ENCODE results near the gene MACROD2.

The MACROD2 gene

DNA sequence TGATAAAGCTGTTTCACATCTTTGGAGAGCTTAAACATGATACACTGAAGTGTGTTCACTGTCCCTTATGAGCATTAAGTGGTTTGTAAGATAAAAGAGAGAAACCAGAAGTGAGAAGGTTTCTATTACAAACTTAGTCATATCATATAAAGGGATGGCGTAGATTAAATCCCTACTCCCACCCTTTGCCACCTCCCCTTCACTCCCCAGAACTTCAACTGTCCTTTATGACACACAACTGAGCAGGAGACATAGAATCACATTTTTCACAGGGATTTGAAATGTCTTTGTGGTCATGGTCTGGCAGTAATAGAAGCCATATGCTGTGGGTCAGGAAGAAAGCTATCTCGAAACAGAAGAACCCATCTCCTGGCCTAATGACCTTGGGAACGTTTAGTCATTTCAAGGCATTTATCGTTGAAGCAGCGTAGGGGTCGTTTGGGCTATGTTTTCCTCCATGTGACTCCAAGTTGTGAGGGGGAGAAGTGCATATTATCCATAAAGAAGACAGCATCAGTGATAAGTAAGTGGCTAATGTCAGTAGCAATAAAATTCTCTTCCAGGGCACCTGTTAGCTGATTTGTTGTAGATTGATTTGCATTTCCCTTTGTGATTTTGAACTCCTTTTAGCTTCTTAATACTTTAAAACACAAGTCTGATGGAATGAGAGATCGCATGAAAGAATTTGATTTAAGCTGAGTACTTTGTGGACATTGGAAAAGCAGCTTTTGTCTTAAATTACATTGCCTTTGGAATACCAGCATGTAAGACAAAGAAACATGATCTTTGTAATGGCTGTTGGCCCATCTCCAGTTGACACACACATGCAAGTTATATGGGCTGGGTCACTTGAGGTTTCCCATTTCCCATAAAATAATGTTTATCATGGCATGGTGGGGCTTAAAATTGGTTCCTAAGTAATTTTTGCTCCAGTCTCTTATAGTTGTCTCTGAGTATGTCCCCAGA is 843.6 kb downstream of the MACROD2 start:
- Histone ChIP-seq H3K36me3 (ENCODE audit: low read length) (no peaks in the 10 kb centered on the region), H2AFZ (ENCODE audit: low read depth, low read length, severe bottlenecking) (no peak overlapping the region), H3K4me3 (ENCODE audit: insufficient read depth, low read length, poor library complexity, severe bottlenecking) (no peak overlapping the region), H4K20me1 (ENCODE audit: low read depth, low read length) (no peaks in the 10 kb centered on the region), H3K4me2 (ENCODE audit: low read depth, low read length, poor library complexity, severe bottlenecking) (no peak overlapping the region), H3K79me2 (ENCODE audit: insufficient read depth, low read length) (no peaks in the 10 kb centered on the region), H3K9me2 (replicated peaks; ENCODE audit: insufficient read depth, low read length) (no peaks in the 10 kb centered on the region), H3K9me3 (ENCODE audit: insufficient read depth, low read length) (no peaks in the 10 kb centered on the region), H3K27ac (ENCODE audit: low read depth, low read length) (no peak overlapping the region), H3K27me3 (ENCODE audit: low read length) (no peaks in the 10 kb centered on the region), H3F3A (ENCODE audit: insufficient read depth) (no peaks in the 10 kb centered on the region), H3K9ac (ENCODE audit: low read length) (no peak overlapping the region)
- TF ChIP-seq, protein P1, sequence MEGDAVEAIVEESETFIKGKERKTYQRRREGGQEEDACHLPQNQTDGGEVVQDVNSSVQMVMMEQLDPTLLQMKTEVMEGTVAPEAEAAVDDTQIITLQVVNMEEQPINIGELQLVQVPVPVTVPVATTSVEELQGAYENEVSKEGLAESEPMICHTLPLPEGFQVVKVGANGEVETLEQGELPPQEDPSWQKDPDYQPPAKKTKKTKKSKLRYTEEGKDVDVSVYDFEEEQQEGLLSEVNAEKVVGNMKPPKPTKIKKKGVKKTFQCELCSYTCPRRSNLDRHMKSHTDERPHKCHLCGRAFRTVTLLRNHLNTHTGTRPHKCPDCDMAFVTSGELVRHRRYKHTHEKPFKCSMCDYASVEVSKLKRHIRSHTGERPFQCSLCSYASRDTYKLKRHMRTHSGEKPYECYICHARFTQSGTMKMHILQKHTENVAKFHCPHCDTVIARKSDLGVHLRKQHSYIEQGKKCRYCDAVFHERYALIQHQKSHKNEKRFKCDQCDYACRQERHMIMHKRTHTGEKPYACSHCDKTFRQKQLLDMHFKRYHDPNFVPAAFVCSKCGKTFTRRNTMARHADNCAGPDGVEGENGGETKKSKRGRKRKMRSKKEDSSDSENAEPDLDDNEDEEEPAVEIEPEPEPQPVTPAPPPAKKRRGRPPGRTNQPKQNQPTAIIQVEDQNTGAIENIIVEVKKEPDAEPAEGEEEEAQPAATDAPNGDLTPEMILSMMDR (IDR thresholded peaks at IDR 0.05; ENCODE audit: insufficient read depth, low read length, poor library complexity, severe bottlenecking) = no peak
- no peak for TF ChIP-seq EZH2phosphoT487 (conservative IDR thresholded peaks at IDR 0.05; ENCODE audit: low read length)

DNA sequence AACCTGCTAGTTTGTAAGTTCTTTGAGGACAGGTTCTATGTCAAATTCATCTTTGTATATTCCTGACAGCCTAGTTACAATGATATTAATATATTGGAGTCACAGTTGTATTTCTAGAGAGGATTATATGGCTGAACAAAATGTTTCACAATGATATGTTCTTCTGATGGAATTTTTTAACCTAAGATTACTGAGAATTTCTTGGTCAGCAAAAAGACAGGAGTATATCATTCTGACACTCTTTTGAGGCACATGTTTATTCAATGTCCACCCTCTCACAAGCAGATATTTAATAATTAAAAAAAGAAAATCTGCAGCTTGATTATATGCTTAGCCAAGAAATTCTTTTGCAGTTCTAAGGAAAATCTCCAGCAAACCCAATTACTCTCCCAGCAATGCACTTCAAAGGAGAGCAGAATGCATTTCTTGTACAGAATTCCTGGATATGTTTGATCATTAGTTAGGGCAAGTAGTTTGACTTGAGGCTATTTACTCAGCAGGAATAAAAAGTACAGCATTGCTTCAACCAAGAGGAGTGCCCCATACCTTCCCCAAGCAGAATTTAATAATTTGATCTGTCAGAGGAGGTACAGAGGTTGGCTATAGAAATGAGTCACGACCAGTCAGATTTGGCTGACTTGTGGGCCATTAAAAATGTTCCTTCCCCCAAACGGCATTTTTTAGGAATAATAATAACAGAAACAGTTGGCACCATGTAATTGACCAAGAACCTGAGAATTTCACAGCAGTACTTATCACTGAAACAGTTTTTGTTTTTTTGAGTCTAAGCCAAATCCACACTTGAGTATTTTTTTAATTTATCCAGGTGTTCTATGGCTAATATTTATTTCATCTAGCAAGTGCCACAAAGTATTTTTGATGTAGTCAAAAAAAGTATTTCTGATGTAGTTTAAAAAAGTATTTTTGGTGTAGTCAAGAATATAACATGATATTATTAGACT is 850.2 kb downstream of the MACROD2 start:
- no peaks in the 10 kb centered on the region for H4K20me1 ChIP-seq (ENCODE audit: low read depth, low read length)
- H3F3A ChIP-seq (ENCODE audit: insufficient read depth) = no peaks in the 10 kb centered on the region
- H3K79me2 ChIP-seq (ENCODE audit: insufficient read depth, low read length) = no peaks in the 10 kb centered on the region
- no peak overlapping the region for H3K4me3 ChIP-seq (ENCODE audit: insufficient read depth, low read length, poor library complexity, severe bottlenecking)
- H2AFZ ChIP-seq (ENCODE audit: low read depth, low read length, severe bottlenecking) = no peak overlapping the region
- no peak overlapping the region for H3K27ac ChIP-seq (ENCODE audit: low read depth, low read length)
- H3K9me3 ChIP-seq (ENCODE audit: insufficient read depth, low read length) = no peaks in the 10 kb centered on the region
- no peak overlapping the region for H3K4me2 ChIP-seq (ENCODE audit: low read depth, low read length, poor library complexity, severe bottlenecking)
- H3K9me2 ChIP-seq (replicated peaks; ENCODE audit: insufficient read depth, low read length) = no peaks in the 10 kb centered on the region
- no peak for TF ChIP-seq EZH2phosphoT487 (conservative IDR thresholded peaks at IDR 0.05; ENCODE audit: low read length)
- TF ChIP-seq, protein P1 (IDR thresholded peaks at IDR 0.05; ENCODE audit: insufficient read depth, low read length, poor library complexity, severe bottlenecking) = no peak
- no peak overlapping the region for H3K9ac ChIP-seq (ENCODE audit: low read length)
- H3K27me3 ChIP-seq (ENCODE audit: low read length) = no peaks in the 10 kb centered on the region
- no peaks in the 10 kb centered on the region for H3K36me3 ChIP-seq (ENCODE audit: low read length)

DNA sequence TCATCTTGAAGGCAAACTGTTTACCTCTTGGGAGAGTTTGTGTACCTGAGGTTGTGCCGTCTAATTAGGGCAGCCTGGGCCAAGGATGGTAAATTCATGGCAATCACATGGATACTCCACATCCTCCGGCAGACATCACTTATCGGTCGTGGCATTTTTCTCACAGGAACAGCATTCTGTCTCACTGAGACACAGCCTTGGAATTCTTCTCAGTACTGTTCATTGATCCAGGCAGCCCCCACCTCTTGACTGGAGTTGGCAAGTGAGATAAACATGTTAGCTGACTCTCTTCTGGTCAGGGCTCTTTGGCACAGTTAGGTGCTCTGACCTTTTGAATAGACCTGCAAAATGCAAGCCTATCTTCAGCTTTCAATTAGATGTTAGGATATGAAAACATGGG is 853.5 kb downstream of the MACROD2 start:
- no peak for TF ChIP-seq EZH2phosphoT487 (conservative IDR thresholded peaks at IDR 0.05; ENCODE audit: low read length)
- TF ChIP-seq, protein P1 (IDR thresholded peaks at IDR 0.05; ENCODE audit: insufficient read depth, low read length, poor library complexity, severe bottlenecking) = no peak
- Histone ChIP-seq H3F3A (ENCODE audit: insufficient read depth) (no peaks in the 10 kb centered on the region), H3K36me3 (ENCODE audit: low read length) (no peaks in the 10 kb centered on the region), H3K4me2 (ENCODE audit: low read depth, low read length, poor library complexity, severe bottlenecking) (no peak overlapping the region), H3K79me2 (ENCODE audit: insufficient read depth, low read length) (no peaks in the 10 kb centered on the region), H3K27ac (ENCODE audit: low read depth, low read length) (no peak overlapping the region), H3K9ac (ENCODE audit: low read length) (no peak overlapping the region), H4K20me1 (ENCODE audit: low read depth, low read length) (no peaks in the 10 kb centered on the region), H3K9me3 (ENCODE audit: insufficient read depth, low read length) (no peaks in the 10 kb centered on the region), H3K9me2 (replicated peaks; ENCODE audit: insufficient read depth, low read length) (no peaks in the 10 kb centered on the region), H3K4me3 (ENCODE audit: insufficient read depth, low read length, poor library complexity, severe bottlenecking) (no peak overlapping the region), H2AFZ (ENCODE audit: low read depth, low read length, severe bottlenecking) (no peak overlapping the region), H3K27me3 (ENCODE audit: low read length) (no peaks in the 10 kb centered on the region)
